ENCODE results near the gene UQCRC1.

GRCh38 chr3:48635222-48636021, 26.0 kb upstream of the UQCRC1 start, which contains the start of gene SLC26A6:
- TF ChIP-seq CEBPB (IDR thresholded peaks at IDR 0.05) = no peak
- peak; percentile 9; the same call in 1 of the 2 replicates for TF ChIP-seq CREB1 (IDR thresholded peaks at IDR 0.05; ENCODE audit: low read depth)
- TF ChIP-seq EGR1 (IDR thresholded peaks at IDR 0.05) = no peak
- TF ChIP-seq TCF12 (IDR thresholded peaks at IDR 0.05; ENCODE audit: low read depth) = 0 out of 2 replicates have a peak, but pooled peaks have one; percentile 21
- TF ChIP-seq, protein P1, sequence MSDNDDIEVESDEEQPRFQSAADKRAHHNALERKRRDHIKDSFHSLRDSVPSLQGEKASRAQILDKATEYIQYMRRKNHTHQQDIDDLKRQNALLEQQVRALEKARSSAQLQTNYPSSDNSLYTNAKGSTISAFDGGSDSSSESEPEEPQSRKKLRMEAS (IDR thresholded peaks at IDR 0.05) = peak; percentile 64
- TF ChIP-seq ZBTB7A (IDR thresholded peaks at IDR 0.05; ENCODE audit: low read depth) = no peak; the same call in 1 of the 2 replicates
- TF ChIP-seq TAF1 (IDR thresholded peaks at IDR 0.05; ENCODE audit: low read depth) = peak; percentile 83
- TF ChIP-seq EP300 (IDR thresholded peaks at IDR 0.05; ENCODE audit: borderline replicate concordance) = no peak
- peak; percentile 37; the same call in 1 of the 2 replicates for TF ChIP-seq RAD21 (IDR thresholded peaks at IDR 0.05; ENCODE audit: low read depth)
- TF ChIP-seq NFIC (IDR thresholded peaks at IDR 0.05) = no peak; the same call in 1 of the 2 replicates
- TF ChIP-seq, protein P2, sequence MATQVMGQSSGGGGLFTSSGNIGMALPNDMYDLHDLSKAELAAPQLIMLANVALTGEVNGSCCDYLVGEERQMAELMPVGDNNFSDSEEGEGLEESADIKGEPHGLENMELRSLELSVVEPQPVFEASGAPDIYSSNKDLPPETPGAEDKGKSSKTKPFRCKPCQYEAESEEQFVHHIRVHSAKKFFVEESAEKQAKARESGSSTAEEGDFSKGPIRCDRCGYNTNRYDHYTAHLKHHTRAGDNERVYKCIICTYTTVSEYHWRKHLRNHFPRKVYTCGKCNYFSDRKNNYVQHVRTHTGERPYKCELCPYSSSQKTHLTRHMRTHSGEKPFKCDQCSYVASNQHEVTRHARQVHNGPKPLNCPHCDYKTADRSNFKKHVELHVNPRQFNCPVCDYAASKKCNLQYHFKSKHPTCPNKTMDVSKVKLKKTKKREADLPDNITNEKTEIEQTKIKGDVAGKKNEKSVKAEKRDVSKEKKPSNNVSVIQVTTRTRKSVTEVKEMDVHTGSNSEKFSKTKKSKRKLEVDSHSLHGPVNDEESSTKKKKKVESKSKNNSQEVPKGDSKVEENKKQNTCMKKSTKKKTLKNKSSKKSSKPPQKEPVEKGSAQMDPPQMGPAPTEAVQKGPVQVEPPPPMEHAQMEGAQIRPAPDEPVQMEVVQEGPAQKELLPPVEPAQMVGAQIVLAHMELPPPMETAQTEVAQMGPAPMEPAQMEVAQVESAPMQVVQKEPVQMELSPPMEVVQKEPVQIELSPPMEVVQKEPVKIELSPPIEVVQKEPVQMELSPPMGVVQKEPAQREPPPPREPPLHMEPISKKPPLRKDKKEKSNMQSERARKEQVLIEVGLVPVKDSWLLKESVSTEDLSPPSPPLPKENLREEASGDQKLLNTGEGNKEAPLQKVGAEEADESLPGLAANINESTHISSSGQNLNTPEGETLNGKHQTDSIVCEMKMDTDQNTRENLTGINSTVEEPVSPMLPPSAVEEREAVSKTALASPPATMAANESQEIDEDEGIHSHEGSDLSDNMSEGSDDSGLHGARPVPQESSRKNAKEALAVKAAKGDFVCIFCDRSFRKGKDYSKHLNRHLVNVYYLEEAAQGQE (IDR thresholded peaks at IDR 0.05; ENCODE audit: low read depth) = no peak
- no peak for TF ChIP-seq USF1 (IDR thresholded peaks at IDR 0.05)
- no peak for TF ChIP-seq YY1 (IDR thresholded peaks at IDR 0.05; ENCODE audit: low read depth)

Measured in Ishikawa (cell line).